HuH-7 (cell line): ENCODE results near the gene BICRAL.
"Not testable (repeated sequence)": the region's sequence is repeated elsewhere in the genome, so short reads cannot be mapped to it uniquely, and the experiment has no call there.

ENCODE experiments used
- DNase-seq: peaks from one replicate; pipeline ENCODE4 v3.0.0; 2011; ENCODE audit warnings: low spot score

Gene BICRAL

DNA sequence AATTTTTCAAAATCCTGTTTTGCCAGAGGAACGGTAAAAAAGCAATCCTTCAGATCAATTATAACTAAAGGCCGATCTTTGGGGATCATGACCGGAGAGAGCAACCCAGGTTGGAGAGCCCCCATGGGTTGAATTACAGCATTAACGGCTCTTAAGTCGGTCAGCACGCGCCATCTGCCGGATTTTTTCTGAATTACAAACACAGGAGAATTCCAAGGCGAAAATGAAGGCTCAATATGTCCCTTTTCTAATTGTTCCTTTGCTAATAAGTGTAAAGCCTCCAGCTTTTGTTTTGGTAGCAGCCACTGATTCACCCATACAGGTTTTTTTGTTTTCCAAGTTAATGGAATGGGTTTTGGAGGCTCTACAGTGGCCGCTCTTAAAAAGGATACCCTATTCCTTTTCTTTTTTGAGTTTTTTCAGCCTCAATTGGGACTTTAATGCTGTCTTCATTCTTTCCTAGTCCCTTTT lies 117.1 kb downstream of the BICRAL start:
- no peak for DNase-seq

DNA sequence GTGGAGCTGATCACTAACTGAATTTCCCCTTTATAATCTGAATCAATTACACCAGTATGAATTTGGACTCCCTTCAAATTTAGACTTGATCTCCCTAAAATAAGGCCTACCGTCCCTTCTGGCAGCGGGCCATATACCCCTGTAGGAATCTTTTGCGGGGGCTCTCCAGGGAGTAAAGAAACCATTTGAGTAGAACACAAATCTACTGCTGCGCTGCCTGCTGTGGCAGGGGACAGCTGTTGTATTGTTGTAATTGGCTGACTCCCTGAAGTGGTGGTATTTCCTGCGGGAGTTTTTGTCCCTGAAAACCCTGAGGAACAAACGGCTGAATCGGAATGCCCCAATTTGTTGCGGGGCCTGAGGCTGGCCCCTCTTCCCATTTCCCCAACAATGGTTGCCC lies 118.0 kb downstream of the BICRAL start:
- DNase-seq: no peak

DNA sequence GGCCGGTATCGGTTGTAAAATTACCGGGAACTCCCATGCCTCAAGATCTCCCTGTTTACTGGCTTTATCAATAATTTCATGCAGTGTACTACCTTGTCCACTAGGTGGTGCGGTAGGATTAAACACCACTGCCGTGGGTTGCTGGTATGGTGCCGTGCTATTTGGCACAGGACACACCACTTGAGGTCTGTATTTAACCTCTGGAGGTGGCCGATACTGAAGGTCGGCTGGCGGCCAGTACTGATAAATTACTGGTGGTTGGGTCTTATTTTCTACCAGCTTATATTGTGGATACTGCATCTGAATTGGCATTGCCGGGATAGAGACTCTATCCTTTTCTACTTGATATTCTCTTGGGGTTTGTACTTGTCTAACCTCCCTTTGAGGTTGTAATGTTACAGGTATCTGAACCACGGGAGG lies 119.7 kb downstream of the BICRAL start:
- peak; percentile 43 for DNase-seq

DNA sequence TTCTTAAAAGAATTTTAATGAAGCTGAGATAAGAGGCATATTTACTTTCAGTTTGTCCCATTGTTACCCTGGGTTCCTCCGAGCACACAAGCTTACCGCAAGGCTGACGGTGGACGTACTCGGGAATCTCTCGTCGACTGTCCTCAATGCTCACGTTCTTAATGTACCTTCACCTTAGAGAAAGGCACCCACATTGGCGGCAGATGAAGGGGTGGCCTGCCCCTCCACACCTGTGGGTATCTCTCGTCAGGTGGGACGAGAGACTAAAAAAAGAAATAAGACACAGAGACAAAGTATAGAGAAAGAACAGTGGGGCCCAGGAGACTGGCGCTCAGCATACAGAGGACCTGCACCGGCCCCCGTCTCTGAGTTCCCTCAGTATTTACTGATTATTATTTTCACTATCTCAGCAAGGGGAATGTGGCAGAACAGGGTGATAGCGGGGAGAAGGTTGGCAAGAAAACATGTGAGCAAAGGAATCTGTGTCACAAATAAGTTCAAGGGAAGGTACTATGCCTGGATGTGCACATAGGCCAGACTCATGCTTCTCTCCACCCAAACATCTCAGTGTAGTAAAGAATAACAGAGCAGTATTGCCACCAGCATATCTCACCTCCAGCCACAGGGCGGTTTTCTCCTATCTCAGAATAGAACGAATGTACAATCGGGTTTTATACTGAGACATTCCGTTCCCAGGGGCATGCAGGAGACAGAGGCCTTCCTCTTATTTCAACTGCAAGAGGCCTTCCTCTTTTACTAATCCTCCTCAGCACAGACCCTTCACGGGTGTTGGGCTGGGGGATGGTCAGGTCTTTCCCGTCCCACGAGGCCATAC lies 120.8 kb downstream of the BICRAL start:
- not testable (repeated sequence) for DNase-seq

DNA sequence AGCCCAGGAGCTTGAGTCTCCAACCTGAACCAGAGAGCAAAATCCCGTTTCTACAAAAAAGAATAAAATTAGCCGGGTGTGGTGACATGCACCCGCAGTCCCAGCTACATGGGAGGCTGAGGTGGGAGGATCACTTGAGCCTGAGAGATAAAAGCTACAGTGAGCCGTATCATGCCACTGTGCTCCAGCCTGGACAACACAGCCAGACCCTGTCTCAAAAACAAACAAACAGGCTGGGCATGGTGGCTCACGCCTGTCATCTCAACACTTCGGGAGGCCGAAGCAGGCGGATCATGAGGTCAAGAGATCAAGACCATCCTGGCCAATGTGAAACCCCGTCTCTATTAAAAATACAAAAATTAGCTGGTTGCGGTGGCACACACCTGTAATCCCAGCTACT lies 122.6 kb downstream of the BICRAL start:
- no peak for DNase-seq

DNA sequence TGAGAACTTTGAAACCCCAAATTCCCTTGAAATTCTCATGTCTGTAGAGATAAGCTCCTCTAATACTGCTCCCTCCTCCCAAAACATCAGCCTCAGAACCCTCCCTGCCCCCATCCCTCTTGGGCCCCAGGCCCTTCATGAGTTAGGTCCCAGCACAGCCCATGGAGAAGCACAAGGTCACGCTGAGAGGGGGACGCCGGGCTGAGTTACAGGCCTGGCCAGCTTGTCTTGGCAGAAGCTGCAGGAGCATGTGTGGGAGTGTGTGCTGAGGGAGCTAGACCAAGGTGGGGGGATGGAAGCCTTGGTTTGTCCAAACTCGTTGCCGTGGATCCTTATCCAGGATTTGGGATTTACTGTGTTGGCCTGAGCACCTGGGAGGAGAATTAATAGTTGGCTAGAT lies 125.5 kb downstream of the BICRAL start:
- no peak for DNase-seq

DNA sequence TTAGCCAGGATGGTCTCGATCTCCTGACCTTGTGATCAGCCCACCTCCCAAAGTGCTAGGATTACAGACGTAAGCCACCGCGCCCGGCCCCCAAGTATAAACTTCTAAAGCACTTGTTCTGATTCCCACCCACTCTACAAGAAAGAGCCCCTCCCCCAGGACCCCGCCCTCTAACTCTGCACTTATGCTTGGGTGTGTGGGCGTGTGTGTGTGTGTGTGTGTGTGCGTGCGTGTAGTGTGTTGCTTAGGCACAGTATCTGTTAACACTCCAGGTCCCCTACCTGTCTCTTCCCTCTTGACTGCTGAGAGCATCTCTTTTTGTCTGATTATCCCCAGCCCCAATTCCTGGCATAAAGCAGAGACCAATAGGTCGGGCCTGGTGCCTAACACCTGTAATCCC lies 128.0 kb downstream of the BICRAL start:
- no peak for DNase-seq

DNA sequence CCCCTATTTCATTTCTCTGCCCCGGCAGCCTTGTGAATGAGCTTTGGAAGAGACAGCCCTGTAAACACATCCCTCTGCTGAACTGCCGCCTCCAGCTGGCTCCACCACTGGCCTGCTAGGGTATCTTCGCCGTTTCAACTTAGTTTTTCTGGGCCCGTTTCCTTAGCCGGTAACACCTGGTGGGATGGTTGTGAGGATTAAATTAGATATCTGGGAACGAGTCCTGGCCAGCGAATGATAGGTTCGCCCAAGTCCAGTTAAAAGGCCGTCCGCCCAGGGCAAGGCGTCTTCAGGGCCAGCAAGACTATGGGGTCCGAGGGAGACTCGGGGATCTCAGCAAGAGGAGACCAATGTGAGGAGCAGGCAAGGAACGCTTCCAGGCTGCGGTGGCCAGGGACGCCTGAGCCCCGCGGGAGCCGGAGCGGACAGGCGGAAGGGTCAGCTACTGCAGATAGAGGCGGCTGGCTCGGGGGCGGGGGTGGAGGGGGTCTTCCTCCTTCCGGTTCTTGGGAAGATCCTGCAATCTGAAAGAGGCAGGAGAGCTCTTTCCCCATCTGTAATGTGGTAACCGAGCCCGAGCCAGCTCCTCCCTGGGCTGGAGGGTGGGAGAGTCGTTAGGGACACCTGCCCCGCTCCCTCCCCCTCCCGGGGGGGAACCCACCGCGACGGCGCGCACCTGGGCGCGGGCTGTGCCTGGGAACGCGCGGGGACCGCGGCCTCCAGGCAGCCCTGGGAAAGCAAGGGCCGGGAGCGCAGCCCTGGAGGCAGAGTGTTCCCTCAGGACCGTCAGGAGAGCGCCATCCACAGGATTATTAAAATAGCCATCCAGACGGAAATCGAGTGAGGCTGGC lies 129.5 kb downstream of the BICRAL start:
- DNase-seq: peak; percentile 51

DNA sequence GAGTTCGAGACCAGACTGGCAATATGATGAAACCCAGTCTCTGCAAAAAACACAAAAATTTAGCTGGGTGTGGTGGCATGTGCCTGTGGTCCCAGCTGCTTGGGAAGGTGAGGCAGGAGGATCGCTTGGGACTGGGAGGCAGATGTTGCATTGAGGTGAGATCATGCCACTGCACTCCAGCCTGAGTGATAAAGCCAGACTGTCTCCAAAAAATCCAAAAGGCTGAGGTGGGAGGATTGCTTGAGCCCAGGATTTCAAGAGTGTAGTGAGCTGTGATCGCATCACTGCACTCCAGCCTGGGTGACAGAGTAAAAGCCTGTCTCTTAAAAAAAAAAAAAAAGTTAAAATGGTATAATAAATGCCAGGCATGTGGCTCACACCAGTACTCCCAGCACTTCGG lies 132.7 kb downstream of the BICRAL start:
- DNase-seq: no peak

DNA sequence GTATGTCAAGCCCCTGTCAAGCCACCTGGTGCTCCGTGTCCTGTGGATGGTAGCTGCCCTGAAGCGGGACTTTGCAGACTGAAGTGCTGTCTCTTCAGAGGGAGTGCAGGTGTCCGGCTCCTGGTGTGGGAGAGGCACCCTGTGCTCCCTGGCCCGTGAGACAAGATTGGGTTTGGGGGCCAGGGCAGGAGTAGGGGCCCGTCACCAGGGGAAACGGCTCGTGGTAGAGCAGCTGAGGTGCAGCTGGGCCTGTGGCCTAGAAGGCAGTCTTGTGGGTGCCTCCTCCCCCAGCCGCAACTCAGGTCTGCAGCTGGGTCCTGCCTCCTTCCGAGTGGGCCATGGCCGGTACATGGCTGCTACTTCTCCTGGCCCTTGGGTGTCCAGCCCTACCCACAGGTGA lies 133.9 kb downstream of the BICRAL start, which contains the start of gene PTCRA:
Gene PTCRA (plus strand): TSS at position 322 of the 400 bp plus-strand sequence. CDS start 17 bp downstream, at position 339.
- no peak for DNase-seq

DNA sequence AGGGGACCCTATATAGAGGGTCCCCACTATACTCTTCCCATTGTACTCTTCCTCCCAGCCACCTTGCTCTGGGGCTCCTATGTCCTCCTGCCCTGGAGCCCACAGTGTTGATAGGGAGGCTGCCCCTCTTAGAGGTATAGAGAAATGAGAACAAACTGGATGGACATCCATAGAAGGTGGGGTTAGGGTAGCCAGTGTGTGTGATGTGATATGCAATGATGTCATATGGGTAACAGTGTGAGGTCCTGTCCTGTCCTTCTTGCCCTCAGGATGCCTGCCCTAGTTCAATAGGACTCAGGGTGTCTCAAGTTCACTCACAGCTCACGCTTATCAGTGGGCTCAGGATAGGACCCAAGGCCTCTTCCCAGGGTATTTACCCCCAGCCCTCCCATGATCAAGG lies 134.4 kb downstream of the BICRAL start:
- no peak for DNase-seq
